ENCODE measurements around the gene BAG3. TPM values are rescaled to one million over a fixed set of nuclear protein-coding genes. Genes with fewer than 3 reads are reported as not detected.

Gene BAG3
- total and polyA plus RNA-seq, 2 of the 4 experiments (the other 2 are of a cell fraction) = 5.4 to 42.5 TPM

GRCh38 chr10:119602241-119603095 lies 48.7 kb upstream of the BAG3 start (continued):
- TF ChIP-seq RCOR1 (IDR thresholded peaks at IDR 0.05; ENCODE audit: insufficient replicate concordance, low read length) = no peak

- H2BK5ac ChIP-seq (ENCODE audit: low read depth, low read length, poor library complexity, severe bottlenecking) = no peak overlapping the region
- H4K20me1 ChIP-seq (ENCODE audit: insufficient read depth, low read length) = no peaks in the 10 kb centered on the region
- H3K9ac ChIP-seq (ENCODE audit: low read depth, low read length) = no peak overlapping the region
- ChIA-PET CTCF (no interaction called here), POLR2A (ENCODE audit: unreplicated experiment) (no interaction called here)
- H3K56ac ChIP-seq (ENCODE audit: extremely low read depth, insufficient read depth, low read length) = no peak overlapping the region
- H2BK20ac ChIP-seq (ENCODE audit: low read depth, low read length) = no peak overlapping the region
- no peak overlapping the region for H3K23ac ChIP-seq (ENCODE audit: low read depth, low read length)
- H3K4me3 ChIP-seq (ENCODE audit: insufficient read depth, low read depth, low read length) = no peak overlapping the region
- no peak overlapping the region for H2AK9ac ChIP-seq (replicated peaks; ENCODE audit: low read depth, low read length, poor library complexity)
- H2AFZ ChIP-seq (replicated peaks; ENCODE audit: low read length, poor library complexity) = no peak overlapping the region
- no peak overlapping the region for H4K5ac ChIP-seq (ENCODE audit: low read depth, low read length)
- ATAC-seq (ENCODE audit: low read depth) (no peak), DNase-seq (no peak)
- no peaks in the 10 kb centered on the region for H3K9me1 ChIP-seq (ENCODE audit: insufficient read depth, low read length)
- H2AK5ac ChIP-seq (ENCODE audit: low read depth, low read length) = no peak overlapping the region
- H4K8ac ChIP-seq (ENCODE audit: low read depth in 2 of 2, low read length in 2 of 2) = no peak overlapping the region
- H2BK15ac ChIP-seq (ENCODE audit: low read depth, low read length) = no peak overlapping the region
- H3K4me2 ChIP-seq (ENCODE audit: low read depth, low read length) = no peak overlapping the region
- H3K27me3 ChIP-seq (ENCODE audit: control insufficient read depth, insufficient read depth, low read length) = no peaks in the 10 kb centered on the region; the same call in 1 of the 2 replicates
- no peak overlapping the region for H2BK120ac ChIP-seq (ENCODE audit: low read depth, low read length)
- H3K14ac ChIP-seq (replicated peaks; ENCODE audit: low read depth, low read length) = no peak overlapping the region
- intact Hi-C loops (cut with micrococcal nuclease) (no loop called here), dilution Hi-C loops (cut with HindIII; ENCODE audit: low sequenced_read_pairs, unreplicated experiment) (no loop called here), in situ Hi-C loops (cut with MboI; ENCODE audit: low sequenced_read_pairs) (no loop called here)
- no TSS peak for BruUV-seq (replicated peaks)
- no peak overlapping the region for H3K4ac ChIP-seq (ENCODE audit: low read depth, low read length)
- H3K9me3 ChIP-seq (ENCODE audit: control insufficient read depth, insufficient read depth, low read length) = no peaks in the 10 kb centered on the region
- no peaks in the 10 kb centered on the region for H3K4me1 ChIP-seq (ENCODE audit: control insufficient read depth, insufficient read depth, low read length)
- H3K27ac ChIP-seq (ENCODE audit: insufficient read depth, low read length) = no peak overlapping the region
- H3K36me3 ChIP-seq (ENCODE audit: control insufficient read depth, insufficient read depth, low read length) = no peaks in the 10 kb centered on the region
- no peak overlapping the region for H3K18ac ChIP-seq (ENCODE audit: low read depth, low read length)
- no peaks in the 10 kb centered on the region for H3K79me1 ChIP-seq (ENCODE audit: low read depth in 1 of 2, low read length in 2 of 2)
- H4K91ac ChIP-seq (ENCODE audit: insufficient read depth, low read depth, low read length) = no peak overlapping the region
- TF ChIP-seq POLR2A (IDR thresholded peaks at IDR 0.05; ENCODE audit: low read depth, low read length) (no peak), MAZ (IDR thresholded peaks at IDR 0.05; ENCODE audit: borderline replicate concordance, low read depth, low read length) (no peak), FOS (IDR thresholded peaks at IDR 0.05; ENCODE audit: low read depth, low read length) (no peak), CTCF (conservative IDR thresholded peaks at IDR 0.05; ENCODE audit: low read depth, low read length) (no peak), ELK1 (IDR thresholded peaks at IDR 0.05; ENCODE audit: borderline replicate concordance, low read depth, low read length) (no peak), USF2 (IDR thresholded peaks at IDR 0.05; ENCODE audit: low read depth, low read length) (no peak), RAD21 (IDR thresholded peaks at IDR 0.05; ENCODE audit: low read length) (no peak), RCOR1 (IDR thresholded peaks at IDR 0.05; ENCODE audit: insufficient replicate concordance, low read length) (no peak), CEBPB (IDR thresholded peaks at IDR 0.05; ENCODE audit: low read depth, low read length) (no peak), MXI1 (IDR thresholded peaks at IDR 0.05; ENCODE audit: borderline replicate concordance, low read depth, low read length) (no peak), CHD1 (IDR thresholded peaks at IDR 0.05; ENCODE audit: low read depth, low read length) (no peak), BHLHE40 (IDR thresholded peaks at IDR 0.05; ENCODE audit: low read depth, low read length) (no peak), RFX5 (IDR thresholded peaks at IDR 0.05; ENCODE audit: low read depth, low read length) (no peak), MAFK (IDR thresholded peaks at IDR 0.05; ENCODE audit: low read depth, low read length) (no peak)
Observed at GRCh38 chr10:119604468-119604867, 46.7 kb upstream of the BAG3 start.
